GM19372 (cell line): ENCODE results near the gene MGAT1.
"Not testable (repeated sequence)": the region's sequence is repeated elsewhere in the genome, so short reads cannot be mapped to it uniquely, and the experiment has no call there.

Experiments
- ATAC-seq: cut with Tn5 transposase; IDR thresholded peaks from one replicate; pipeline ENCODE4 v1.9.1; 2021; ENCODE audit warnings: mild to moderate bottlenecking, low read depth, moderate library complexity; ENCODE audit not compliant: unreplicated experiment

MGAT1 gene

DNA sequence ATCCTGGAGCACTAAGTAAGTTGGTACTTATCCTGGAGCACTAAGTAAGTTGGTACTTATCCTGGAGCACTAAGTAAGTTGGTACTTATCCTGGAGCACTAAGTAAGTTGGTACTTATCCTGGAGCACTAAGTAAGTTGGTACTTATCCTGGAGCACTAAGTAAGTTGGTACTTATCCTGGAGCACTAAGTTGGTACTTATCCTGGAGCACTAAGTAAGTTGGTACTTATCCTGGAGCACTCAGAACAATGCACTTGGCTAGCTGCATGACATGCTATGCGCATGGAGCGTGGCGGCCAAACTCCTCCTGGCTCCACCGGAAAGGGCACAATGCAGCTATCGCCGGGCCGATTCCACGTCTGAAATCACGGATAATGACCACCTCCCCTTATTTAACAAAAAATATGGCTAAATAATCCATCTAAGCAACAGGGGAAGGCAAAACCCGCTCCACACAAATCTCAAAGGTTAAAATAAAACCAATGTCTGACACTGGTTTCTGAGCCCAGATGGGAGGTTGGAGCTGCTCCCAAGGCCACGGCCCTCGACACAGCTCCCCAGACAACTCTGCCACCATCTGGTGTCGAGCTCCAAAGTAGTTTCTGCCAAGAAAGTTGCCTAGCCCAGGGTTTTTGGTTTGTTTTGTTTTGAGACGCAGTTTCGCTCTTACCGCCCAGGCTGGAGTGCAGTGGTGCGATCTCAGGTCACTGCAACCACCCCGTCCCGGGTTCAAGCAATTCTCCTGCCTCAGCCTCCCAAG is 13.8 kb downstream of the MGAT1 start:
- ATAC-seq = not testable (repeated sequence)

DNA sequence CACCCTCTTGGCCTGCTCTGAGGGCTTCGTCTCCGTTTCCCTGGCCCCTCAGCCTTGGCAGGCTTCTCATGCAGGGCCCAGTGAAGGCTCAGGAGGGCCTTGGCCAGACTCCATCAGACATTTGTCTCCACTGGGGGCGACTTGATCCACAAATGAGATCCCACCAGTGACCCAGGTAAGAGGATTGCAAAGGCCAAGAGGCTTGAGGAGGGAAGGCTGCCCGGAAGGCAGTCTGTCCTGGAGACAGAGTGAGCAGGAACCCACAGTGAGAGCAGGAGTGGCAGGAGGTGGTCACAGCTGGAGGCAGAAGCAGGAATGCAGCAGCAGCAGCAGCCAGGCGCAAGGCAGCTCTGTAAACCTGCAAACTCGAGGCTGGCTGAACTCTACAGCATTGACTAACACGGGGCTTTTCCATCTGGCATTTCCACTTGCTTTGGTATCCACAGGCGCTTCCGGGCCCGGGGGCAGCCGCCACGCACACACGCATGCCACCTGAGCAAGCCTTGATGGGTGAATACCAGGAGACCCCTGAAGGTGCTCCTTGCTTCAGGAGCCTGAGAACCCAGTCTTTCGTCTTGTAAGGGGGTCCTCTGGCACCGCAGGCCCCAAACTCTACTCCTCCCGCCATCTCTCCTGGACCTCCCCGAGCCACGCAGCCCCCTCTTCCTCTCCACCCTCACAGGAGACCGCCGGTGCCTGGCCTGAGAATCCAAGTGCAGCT is 14.7 kb downstream of the MGAT1 start:
- no peak for ATAC-seq

DNA sequence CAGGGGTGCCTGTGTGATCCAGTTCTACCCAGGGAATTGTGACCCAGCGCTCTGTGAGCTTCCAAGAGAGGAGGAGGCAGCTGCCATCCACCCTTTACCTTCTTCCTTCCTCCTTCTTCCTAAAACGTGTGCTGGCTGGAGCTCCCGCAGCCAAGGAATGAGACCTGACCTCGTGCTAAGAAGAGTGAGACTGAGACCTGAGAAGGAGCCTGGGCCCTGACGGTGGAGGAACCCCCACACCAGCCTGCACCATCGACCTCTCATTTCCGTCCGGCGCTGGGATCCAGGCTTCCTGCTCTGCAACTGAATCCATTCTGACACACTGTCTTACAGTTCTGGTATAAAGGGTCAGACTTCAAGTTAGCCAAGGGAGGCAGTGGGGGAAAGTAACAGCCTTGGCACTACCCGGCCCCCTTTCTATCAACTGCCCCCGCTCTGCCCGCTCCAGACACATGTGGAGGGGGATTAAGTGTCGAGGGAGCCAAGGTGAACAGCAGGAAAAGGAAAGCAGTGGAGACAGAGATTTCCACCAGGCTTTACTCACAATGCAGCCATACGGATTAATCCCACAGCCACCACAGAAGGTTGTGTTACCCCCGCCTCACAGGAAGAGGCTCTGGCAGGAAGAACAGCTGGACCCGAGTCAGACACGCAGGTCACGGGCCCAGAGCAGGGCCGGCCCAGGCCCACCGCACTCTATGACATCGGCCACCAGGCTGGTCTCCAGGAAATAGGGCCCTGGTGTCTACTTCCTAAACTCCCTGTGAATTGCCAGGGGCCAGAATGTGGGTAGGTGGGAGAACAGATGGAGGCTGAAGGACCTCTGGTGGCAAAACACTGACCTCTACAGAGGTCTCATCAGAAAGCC is 15.8 kb downstream of the MGAT1 start:
- no peak for ATAC-seq

DNA sequence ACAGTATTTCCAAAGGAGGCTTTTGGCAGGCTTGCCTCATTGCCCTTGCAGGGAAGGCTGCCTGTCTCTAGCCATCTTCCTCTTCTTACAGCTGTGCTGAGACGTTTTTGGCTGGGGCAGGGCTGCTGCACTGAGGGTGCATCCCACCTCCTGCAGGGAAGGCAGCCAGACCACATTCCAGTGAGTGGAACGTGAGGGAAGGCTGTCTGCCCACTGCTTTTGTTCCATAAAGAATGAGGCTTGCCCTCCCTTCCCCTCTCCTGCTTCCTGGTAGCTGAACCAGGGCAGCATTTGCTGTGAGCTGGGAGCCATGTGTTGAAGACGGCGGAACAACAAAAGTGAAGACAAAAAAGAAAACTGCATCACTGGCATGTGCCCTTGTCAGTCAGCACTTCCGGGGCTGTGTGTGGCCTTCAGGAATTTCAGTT is 16.8 kb downstream of the MGAT1 start:
- ATAC-seq = no peak

DNA sequence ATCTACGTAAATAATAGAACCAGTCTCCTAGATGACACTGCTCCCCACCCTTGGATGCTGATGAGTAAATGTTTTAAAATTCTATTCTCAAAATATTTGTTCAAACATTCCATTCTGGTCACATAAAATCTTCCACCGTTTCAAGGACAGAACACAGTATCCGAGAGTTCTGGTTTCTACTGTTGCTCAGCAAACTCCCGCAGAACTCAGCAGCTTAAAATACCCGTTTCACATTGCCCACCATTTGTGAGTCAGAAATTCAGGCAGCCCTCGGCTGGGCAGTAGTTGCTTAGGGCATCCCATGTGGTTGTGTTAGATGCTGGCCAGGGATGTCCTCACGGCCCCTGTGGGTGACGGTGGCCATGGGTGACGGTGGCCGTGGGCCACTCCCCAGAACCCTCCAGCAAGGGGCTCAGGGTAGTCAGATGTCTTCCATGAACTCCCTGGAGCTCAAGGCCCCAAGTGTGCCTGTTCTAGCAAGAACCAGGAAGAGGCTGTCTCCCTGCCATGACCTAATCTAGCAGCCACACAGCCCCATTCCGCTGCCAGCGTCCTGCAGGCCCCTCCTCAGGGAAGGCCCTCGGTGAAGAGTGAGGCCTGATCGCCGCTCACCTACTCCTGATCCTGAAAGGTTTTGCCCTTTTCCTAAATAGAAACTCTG is 17.4 kb downstream of the MGAT1 start:
- no peak for ATAC-seq

DNA sequence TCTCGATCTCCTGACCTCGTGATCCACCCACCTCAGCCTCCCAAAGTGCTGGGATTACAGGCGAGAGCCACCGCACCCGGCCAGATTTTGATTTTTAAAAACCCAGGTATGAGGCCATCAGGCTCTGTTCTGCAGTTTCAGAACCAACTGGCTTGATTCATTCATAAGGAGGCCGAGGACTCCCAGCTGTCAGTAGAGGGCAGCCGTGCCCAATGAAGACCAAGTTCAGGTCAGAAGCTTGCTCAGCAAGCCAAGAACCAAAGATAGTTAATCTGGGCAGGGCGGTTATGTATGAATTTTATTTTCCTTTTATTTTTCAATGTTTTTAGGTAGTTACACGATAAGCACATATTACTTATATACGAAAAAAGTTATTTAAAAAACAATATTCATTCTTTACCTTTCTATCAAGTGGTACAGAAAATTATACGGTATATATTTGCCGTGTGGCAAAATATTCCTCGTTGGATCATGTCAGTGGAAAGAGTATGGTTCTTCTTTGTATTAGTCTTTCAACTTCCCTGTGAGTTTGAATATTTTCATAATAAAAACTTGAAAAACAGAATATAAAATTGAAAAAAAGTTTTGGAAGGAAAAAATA is 18.0 kb downstream of the MGAT1 start:
- peak; percentile 70 for ATAC-seq

DNA sequence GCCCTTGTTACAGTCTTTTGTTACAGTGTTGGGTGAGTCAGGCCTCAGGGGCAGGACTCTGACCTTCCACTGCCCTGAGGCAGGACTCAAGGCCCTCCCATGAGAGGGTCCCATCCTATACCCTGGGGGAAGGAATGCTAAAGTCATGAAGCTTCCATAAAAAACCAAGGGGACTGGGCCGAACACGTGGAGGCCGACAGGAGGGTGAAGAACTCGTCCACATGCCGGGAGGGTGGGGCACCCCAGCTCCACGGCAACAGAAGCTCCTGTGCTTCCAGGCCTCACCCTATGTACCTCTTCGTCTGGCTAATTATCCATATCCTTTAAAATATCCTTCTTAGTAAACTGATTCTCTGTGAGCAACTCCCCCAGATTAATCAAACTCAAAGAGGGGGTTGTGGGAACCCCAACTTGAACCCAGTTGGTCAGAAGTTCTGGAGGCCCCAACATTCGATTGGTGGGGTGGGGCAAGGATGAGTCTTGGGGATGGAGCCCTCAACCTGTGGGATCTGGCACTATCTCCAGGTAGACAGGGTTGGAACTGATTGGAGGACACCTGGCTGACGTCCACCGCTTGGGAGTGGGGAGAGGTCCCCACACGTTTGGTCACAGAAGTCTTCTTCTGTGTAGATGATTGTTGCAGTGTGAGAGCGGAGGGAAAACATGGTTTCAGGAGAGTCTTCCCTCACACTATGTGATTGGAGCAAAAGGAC is 19.1 kb downstream of the MGAT1 start:
- no peak for ATAC-seq

DNA sequence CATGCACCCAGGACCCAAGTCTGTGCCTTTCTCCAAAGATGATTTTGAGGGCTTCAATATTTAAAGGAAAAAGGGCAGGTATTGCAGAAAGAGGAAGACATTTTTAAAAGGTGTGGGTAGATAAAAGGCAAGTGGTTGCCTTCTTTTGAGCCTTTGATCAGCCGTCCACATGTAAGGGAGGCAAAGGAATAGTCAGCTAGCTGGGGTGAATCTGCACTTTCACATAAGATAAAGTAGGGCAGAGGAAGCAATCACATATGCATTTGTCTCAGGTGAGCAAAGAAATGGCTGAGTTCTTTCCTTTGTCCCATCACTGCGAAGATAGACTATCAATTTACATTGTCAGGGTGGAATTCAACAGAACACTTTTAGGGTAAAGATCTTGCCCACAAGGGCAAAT is 19.9 kb downstream of the MGAT1 start:
- no peak for ATAC-seq

DNA sequence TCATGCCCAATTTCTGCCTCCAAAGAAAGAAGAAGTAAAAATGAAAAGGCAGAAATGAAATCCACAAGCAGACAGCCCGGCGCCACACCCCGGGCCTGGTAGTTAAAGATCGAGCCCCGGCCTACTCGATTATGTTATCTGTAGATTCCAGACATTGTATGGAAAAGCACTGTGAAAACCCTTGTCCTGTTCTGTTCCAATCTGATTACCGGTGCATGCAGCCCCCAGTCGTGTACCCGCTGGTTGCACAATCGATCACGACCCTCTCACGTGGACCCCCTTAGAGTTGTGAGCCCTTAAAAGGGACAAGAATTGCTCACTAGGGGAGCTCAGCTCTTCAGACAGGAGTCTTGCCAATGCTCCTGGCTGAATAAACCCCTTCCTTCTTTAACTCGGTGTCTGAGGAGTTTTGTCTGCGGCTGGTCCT is 20.7 kb downstream of the MGAT1 start:
- not testable (repeated sequence) for ATAC-seq

DNA sequence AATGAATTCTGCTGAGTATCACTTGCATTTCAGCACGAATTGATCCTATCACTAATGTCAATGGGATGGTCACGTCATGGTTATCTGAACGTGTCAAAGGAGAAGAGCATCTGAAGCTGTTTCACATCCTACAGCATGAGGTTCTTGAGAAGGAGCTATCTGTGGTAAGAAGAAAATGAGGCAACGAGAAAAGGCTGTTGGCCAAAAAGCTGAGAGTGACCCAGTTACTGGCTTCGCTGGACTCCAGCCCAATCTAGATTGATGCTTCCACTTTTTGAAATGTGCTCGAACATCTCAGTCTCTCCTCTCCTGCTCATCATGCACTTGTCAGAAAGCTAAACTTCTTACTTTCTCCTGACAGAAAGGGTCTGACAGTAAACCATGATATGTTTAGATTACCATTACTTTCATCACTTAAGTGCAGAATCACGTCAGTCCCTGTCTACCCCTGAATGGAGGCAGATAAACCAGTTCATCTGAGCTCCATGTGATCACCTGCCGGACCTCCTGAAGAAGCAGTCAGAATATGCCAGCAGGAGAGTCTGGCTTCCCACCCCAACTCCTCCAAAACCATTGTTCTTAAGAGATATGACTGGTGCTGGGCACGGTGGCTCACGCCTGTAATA is 22.5 kb downstream of the MGAT1 start:
- no peak for ATAC-seq

DNA sequence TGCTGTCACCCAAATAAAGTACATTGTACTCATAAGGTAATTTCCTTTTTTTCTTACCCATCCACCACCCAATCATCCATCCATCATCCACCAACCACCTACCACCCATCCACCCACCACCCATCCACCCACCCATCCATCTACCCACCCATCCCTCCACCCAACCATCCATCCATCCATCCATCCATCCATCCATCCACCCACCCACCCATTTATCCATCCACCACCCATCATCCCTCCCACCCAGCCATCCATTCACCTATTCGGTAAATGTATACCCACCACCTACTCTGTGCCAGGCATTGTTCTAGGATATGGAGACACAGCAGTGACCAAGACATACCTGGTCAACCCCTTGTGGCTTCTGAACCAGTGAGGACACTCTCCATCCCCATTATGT is 25.1 kb downstream of the MGAT1 start:
- no peak for ATAC-seq

DNA sequence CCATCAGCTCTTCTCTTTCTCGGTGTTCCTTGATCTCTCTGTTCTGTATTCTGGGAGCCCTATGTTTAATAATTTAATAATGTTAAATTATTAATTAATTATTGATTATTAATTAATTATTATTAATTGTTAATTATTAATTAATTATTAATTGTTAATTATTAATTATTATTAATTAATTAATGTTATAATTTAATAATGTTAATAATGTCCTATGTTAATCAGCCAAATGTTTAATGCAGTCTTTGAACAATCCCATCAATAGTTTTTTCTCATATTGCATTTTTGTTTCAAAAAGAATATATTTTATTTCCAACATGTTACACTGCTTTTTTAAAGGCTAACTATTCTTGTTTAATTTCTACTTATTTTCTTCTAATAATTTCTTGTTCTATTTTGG is 26.2 kb downstream of the MGAT1 start:
- ATAC-seq = no peak

DNA sequence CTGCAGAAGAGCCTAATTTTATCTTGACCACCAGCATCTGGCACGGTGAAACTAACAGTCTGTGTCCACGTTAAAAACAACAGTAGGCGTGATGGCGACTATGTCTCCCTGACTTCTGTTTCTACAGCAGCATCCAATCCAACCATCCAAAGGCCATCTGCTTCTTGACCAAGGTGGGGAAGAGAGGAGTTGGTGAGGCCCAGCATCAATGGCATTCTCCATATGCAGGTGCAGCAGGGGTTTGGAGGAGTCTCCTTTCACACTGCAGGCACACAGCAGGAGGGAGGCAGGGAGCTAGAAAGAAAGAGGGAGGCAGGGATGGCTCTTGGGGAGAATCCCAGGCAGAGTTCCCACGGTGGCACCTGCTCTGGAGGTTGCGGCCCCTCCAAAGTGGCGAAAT is 27.0 kb downstream of the MGAT1 start:
- no peak for ATAC-seq

DNA sequence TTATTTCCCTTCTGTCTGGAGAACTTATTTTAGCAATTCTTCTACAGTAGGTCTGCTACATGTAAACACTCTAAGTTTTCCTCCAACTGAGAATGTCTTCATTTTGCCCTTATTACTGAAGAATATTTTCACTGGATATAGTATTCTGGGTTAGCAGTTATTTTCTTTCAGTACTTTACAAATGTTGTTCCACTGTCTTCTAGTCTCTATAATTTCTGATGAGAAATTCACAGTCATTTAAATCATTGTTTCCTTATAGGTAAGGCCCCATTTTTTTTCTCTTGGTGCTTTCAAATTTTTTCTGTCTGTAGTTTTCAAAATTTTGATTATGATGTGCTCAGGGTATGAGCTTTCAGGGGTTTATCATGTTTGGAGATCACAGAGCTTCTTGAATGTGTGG is 30.8 kb downstream of the MGAT1 start:
- no peak for ATAC-seq

DNA sequence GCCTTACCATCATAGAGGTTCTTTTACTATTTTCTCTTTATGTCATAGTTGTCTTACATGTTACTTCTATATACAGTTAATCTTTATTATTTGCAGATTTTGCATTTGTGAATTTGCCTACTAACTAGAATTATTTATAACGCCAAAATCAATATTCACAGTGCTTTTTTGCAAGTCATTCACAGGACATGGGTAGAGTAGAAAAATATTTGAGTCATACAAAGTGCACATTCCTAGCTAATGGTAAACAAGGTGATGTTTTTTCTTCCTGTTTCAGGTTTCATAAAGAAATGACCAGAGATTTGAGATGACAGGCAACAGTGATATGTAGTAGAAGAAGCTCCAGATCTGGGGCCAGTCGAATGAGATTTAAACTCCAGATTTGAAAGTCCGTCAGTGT is 32.8 kb downstream of the MGAT1 start:
- ATAC-seq = no peak

DNA sequence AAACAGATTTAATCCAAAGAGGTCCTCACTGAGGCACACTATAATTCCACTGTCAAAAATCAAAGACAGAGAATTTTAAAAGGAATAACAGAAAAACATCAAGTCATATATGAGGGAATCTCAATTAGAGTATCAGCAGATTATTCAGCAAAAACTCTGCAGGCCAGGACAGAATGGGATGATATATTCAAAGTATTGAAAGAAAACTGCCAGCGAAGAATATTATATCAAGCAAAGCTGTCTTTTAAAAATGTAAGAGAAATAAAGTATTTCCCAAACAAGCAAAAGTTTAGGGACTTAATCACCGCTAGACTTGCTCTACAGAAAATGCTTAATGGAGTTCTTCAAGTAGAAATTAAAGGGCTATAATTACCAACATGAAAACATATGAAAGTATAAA is 47.0 kb downstream of the MGAT1 start:
- ATAC-seq = no peak

DNA sequence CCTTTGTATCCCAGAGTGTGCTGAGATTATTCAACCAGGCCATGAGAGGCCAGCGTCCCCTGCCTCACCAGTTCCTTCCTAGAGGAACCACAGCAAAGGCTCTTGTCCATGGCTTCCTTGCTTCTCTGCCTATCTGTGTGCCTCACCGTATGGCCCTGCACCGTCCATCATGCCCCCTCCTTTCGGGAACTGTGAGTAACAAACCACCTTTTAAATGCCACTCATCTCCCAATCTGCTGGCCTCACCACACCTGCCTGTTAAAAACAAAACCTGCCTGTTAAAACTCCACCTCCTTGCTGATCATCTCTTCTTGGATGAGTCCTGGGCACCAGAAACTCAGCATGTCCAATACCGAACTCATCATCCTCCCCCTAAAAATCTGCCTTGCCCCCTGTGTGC is 58.4 kb downstream of the MGAT1 start:
- ATAC-seq = no peak

DNA sequence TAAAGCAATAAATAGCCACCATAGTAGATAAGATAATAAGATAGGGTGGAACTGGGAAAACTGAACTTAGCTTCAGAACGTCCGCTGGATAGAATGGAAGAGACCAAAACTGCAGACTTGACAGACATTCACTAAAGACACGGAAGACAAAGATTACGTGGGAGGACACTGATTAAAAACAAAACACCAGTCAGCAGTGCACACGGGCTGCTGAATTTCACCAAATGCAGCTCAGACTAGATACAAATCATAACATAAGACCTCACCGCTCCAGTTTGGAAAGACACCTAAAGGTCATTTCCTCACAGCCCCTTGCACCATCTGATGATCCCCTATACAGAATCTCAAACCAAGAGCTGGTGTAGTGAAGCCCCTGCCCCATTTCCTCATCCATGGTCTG is 59.9 kb downstream of the MGAT1 start:
- ATAC-seq = no peak

DNA sequence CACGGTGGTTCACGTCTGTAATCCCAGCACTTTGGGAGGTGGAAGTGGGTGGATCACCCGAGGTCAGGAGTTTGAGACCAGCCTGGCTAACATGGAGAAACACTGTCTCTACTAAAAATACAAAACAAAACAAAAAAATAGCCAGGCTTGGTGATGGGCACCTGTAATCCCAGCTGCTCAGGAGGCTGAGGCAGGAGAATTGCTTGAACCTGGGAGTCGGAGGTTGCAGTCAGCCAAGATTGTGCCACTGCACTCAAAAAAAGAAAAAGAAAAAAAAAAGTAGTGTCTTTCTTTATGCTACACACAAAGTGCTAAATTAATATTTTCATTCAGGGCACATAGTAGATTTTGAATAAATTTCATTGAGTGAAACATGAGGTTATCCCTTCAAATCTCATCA is 61.7 kb downstream of the MGAT1 start:
- ATAC-seq = not testable (repeated sequence)
